AG04450 (cell line): Measurements from ENCODE around the gene CYB561D1. TPM values are rescaled to one million over a fixed set of nuclear protein-coding genes. Genes with fewer than 3 reads are reported as not detected.
A peak's percentile ranks its signal among the peaks of the same experiment; 100 is the strongest.

Experiments
- CTCF ChIA-PET: fragments of 300-600, 350-600 bp; formaldehyde crosslinking; extraction: SDS; loops from one replicate; lab custom pipeline; 2022; ENCODE audit warnings: antibody characterized with exemption, inconsistent platforms; lab: Charles Lee
- POLR2A ChIA-PET: fragments of 350-600 bp; formaldehyde crosslinking; extraction: SDS; loops from one replicate; lab custom pipeline; 2021; ENCODE audit warnings: antibody characterized with exemption, inconsistent platforms; lab: Yijun Ruan, JAX
- DNase-seq: peaks from one replicate; pipeline ENCODE4 v3.0.0-alpha.2; 2011; ENCODE audit warnings: low read depth, low spot score
- H3K27ac ChIP-seq: one replicate; pipeline ENCODE4 v1.5.1; 2012; ENCODE audit warnings: low read depth, low read length, control low read depth
- H3K27me3 ChIP-seq: one replicate; pipeline ENCODE4 v1.6.0; 2012; ENCODE audit warnings: low read length; ENCODE audit not compliant: control insufficient read depth, insufficient read depth
- H3K4me3 ChIP-seq: 2 replicates; pipeline ENCODE4 v1.5.1; 2011; ENCODE audit warnings: mild to moderate bottlenecking, low read depth, low read length, control low read depth
- H3K9me3 ChIP-seq: 2 replicates; pipeline ENCODE4 v1.5.1; 2012; ENCODE audit warnings: low read length; ENCODE audit not compliant: control insufficient read depth, insufficient read depth
- polyA plus RNA-seq: library from polyadenylated mRNA; depleted of rRNA; stranded (reverse); fragments of >200 nt; gene quantifications from 2 replicates; pipeline ENCODE4 v1.2.3, GENCODE V29; 2011
- TF ChIP-seq, protein P1 (sequence below): IDR thresholded peaks from 2 replicates; pipeline ENCODE4 v1.5.1; 2011; ENCODE audit warnings: low read depth, low read length, control low read depth, inconsistent platforms

The CYB561D1 gene
- polyA plus RNA-seq, 1 experiment, result 5.4 TPM

DNA sequence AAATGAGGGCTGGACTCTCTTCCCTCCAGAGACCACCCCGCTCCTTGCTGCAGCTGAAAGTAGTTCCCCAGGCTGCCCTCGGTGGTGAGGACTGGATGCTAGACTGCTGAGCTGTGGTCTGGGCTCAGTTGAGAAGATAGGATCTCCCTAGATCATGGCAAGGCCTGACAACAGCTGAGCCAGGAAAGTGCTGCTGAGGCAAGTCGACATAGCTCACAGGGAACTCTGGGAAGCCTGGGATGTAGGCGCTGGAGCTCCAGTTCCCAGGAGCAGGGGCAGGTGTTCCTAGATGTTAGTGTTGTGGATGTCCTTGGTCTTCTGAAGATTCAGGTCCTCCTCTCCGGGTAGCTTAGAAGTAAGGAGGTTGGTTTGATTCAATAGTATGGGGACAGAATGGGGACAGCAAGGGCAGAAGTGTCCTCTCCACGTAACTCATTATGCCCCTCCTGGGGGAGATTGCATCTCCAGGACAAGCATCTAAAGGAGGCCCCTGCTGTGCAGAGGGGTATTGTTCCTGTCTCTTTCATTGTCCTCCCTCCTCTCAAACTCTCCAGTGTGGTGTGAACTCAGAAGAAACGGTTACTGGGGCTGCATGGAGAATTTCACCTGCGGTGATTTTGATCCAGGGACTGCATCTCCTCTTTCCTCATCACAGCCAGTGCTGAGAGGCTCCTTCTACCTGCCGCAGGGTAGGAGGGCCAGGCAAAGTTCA, 3.7 kb downstream of the CYB561D1 start:
- Histone ChIP-seq H3K27me3 (no peaks in the 10 kb centered on the region), H3K4me3 (no peak overlapping the region), H3K27ac (no peak overlapping the region), H3K9me3 (no peaks in the 10 kb centered on the region)
- no peak for DNase-seq
- ChIA-PET CTCF (interaction anchor here (0.6 to 37.0 kb wide), 10 partner anchors 9 to 527 kb away, joined by 3 to 1351 read pairs (median 5); partner anchors contain the start of genes AMIGO1 and GPR61), POLR2A (no interaction called here)
- TF ChIP-seq, protein P1, sequence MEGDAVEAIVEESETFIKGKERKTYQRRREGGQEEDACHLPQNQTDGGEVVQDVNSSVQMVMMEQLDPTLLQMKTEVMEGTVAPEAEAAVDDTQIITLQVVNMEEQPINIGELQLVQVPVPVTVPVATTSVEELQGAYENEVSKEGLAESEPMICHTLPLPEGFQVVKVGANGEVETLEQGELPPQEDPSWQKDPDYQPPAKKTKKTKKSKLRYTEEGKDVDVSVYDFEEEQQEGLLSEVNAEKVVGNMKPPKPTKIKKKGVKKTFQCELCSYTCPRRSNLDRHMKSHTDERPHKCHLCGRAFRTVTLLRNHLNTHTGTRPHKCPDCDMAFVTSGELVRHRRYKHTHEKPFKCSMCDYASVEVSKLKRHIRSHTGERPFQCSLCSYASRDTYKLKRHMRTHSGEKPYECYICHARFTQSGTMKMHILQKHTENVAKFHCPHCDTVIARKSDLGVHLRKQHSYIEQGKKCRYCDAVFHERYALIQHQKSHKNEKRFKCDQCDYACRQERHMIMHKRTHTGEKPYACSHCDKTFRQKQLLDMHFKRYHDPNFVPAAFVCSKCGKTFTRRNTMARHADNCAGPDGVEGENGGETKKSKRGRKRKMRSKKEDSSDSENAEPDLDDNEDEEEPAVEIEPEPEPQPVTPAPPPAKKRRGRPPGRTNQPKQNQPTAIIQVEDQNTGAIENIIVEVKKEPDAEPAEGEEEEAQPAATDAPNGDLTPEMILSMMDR, result no peak

DNA sequence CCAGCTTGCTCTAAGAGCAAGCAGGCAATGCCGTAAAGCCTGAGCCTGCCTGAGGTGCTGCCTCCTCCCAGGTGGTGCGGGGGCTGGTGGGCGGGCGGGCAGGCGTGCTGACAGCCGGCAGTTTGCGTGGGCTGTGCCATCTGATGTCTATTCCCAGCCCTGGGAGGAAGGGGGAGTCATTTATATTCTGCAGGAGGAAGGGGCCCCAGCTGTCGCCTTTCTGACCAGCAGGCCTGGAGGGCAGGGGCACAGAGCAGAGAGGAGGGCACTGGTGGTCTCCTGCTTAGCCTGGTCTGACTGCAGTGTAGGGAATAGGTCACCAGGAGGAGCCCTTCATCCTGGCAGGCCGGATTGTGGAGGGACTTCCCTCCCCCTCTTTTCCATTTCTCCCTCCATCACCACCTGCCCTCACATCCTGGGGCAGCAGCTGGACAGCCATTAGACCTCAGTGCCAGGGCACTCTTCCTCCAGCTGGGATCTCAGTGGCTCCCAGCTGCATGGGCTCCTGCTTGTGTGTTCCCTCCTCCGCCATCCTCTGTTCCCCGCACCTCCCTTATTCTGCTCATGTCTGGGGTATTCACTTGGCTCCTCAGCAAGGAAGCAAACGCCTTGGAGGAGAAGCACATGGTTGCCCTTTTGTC, 4.4 kb downstream of the CYB561D1 start:
- CTCF ChIA-PET, result interaction anchor here (0.6 to 37.0 kb wide), 13 partner anchors 8 to 527 kb away, joined by 3 to 1351 read pairs (median 5); partner anchors contain the start of genes AMIGO1 and GPR61
- POLR2A ChIA-PET, result interaction anchor here (0.7 kb wide), 1 partner anchor 431 kb away, joined by 3 read pairs; no protein-coding TSS in a partner anchor
- TF ChIP-seq, protein P1, result peak; percentile 72
- Histone ChIP-seq H3K27ac (no peak overlapping the region), H3K27me3 (no peaks in the 10 kb centered on the region), H3K9me3 (no peaks in the 10 kb centered on the region), H3K4me3 (no peak overlapping the region)
- no peak for DNase-seq

- POLR2A ChIA-PET, result no interaction called here
- Histone ChIP-seq H3K9me3 (no peaks in the 10 kb centered on the region), H3K27ac (no peak overlapping the region), H3K4me3 (no peak overlapping the region), H3K27me3 (no peaks in the 10 kb centered on the region)
- CTCF ChIA-PET, result interaction anchor here (1.0 to 37.0 kb wide), 9 partner anchors 9 to 50 kb away, joined by 3 to 1351 read pairs (median 12); partner anchors contain the start of genes AMIGO1 and GPR61
- DNase-seq, result no peak
- TF ChIP-seq, protein P1, result no peak
Observed at GRCh38 chr1:109499081-109499480, 5.2 kb downstream of the CYB561D1 start.

GRCh38 chr1:109499661-109500536, 6.0 kb downstream of the CYB561D1 start:
- ChIA-PET POLR2A (interaction anchor here (0.7 kb wide), 1 partner anchor 304 kb away, joined by 3 read pairs; no protein-coding TSS in a partner anchor), CTCF (interaction anchor here (1.0 to 37.0 kb wide), 9 partner anchors 9 to 50 kb away, joined by 3 to 1351 read pairs (median 12); partner anchors contain the start of genes AMIGO1 and GPR61)
- TF ChIP-seq, protein P1, result peak; percentile 51
- Histone ChIP-seq H3K9me3 (no peaks in the 10 kb centered on the region), H3K27ac (peak overlapping the region; percentile 47), H3K27me3 (no peaks in the 10 kb centered on the region), H3K4me3 (no peak overlapping the region)
- DNase-seq, result no peak
